H1 (cell line): Measurements from ENCODE around the gene LMTK2. TPM values are rescaled to one million over a fixed set of nuclear protein-coding genes. Genes with fewer than 3 reads are reported as not detected.

Source experiments
- ATF3 ChIP-seq: IDR thresholded peaks from 2 replicates; pipeline ENCODE4 v1.6.1; 2011; ENCODE audit warnings: low read depth, mild to moderate bottlenecking, low read length; ENCODE audit not compliant: insufficient read depth
- JUN ChIP-seq: IDR thresholded peaks from 2 replicates; pipeline ENCODE4 v1.6.1; 2011; ENCODE audit warnings: low read depth, mild to moderate bottlenecking, improper control_type of control experiment, low read length
- SP2 ChIP-seq: IDR thresholded peaks from 2 replicates; pipeline ENCODE4 v1.6.1; 2012; ENCODE audit warnings: mild to moderate bottlenecking, low read length, inconsistent platforms
- polyA plus RNA-seq, 7 experiments: library from polyadenylated mRNA; depleted of rRNA in 3 of 7; stranded (reverse) in 5 of 7; unstranded in 2 of 7; fragments of >200 nt in 5 of 7; fragments of 200-250 nt in 2 of 7; gene quantifications; 1 replicate in 5 of 7; 2 replicates in 1 of 7; 4 replicates in 1 of 7; pipeline versions ENCODE4 v1.2.1 to v1.2.3, GENCODE V29; 2011 to 2013; ENCODE audit warnings: missing spikeins in 2 of 7, mixed read lengths in 2 of 7
- total RNA-seq: library from RNA; stranded (reverse); fragmentation: NEBNext Ultra II Directional; extraction: Animal tissue kit (Norgen Biotek cat#: 25700); gene quantifications from 2 replicates; pipeline ENCODE4 v1.2.1, GENCODE V29; 2021
- TF ChIP-seq, protein P1 (sequence below): IDR thresholded peaks from 2 replicates; pipeline ENCODE4 v1.6.1; 2012; ENCODE audit warnings: inconsistent platforms

The LMTK2 gene
- total and polyA plus RNA-seq, 2 of the 8 experiments (the other 6 are each of a cell fraction or from before 2014, with no cell fraction given) = 9.7 to 30.7 TPM

DNA sequence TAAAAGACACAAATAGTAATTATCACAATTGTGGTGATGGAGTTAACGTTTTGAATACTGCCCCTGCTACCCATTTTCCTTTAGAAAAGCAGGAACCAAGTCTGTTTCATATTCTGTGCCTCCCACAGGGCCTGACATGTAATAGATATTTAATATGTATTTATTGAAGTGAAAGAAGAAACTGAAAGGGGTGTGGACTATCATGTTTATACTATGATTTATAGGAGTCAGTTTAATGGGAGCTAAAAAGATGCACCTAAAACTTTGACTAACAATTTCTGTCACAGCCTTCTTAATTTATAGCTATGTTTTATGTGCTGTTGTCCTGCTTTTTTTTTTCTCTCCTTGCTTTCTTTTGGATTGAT is 80.5 kb downstream of the LMTK2 start (continued):
- TF ChIP-seq, protein P1, sequence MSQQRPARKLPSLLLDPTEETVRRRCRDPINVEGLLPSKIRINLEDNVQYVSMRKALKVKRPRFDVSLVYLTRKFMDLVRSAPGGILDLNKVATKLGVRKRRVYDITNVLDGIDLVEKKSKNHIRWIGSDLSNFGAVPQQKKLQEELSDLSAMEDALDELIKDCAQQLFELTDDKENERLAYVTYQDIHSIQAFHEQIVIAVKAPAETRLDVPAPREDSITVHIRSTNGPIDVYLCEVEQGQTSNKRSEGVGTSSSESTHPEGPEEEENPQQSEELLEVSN = no peak
- TF ChIP-seq SP2 (no peak), ATF3 (no peak), JUN (no peak)
